Fibroblast of pulmonary artery (primary cell): ENCODE data around the gene GTF3C5.
"Not testable (repeated sequence)": the region's sequence is repeated elsewhere in the genome, so short reads cannot be mapped to it uniquely, and the experiment has no call there.

Experiments
- DNase-seq: peaks from one replicate; pipeline ENCODE4 v3.0.0-alpha.2; 2010; ENCODE audit warnings: low read depth
- H3K4me3 ChIP-seq: replicated peaks from 2 replicates; pipeline ENCODE4 v1.5.1; 2011; ENCODE audit warnings: low read depth, mild to moderate bottlenecking, control low read depth, low read length, moderate library complexity
- CTCF ChIP-seq: IDR thresholded peaks from 2 replicates; pipeline ENCODE4 v1.5.1; 2011; ENCODE audit warnings: mild to moderate bottlenecking, control low read depth, low read length, inconsistent platforms; ENCODE audit errors: missing control alignments

GTF3C5 gene

GRCh38 chr9:132991351-132992300 lies 39.2 kb upstream of the GTF3C5 start:
- H3K4me3 ChIP-seq = no peak overlapping the region
- no peak for DNase-seq
- TF ChIP-seq CTCF = no peak

- no peak for TF ChIP-seq CTCF
- no peak for DNase-seq
- no peak overlapping the region for H3K4me3 ChIP-seq
These were observed 37.3 kb upstream of the GTF3C5 start for GRCh38 chr9:132993511-132993939.

- TF ChIP-seq CTCF = no peak
- DNase-seq = peak; percentile 58
- no peak overlapping the region for H3K4me3 ChIP-seq
These were observed 36.2 kb upstream of the GTF3C5 start for GRCh38 chr9:132994410-132995120.

- H3K4me3 ChIP-seq = no peak overlapping the region
- no peak for DNase-seq
- no peak for TF ChIP-seq CTCF
These were observed 35.7 kb upstream of the GTF3C5 start for GRCh38 chr9:132995121-132995420.

GRCh38 chr9:132995879-132996278 lies 34.9 kb upstream of the GTF3C5 start:
- H3K4me3 ChIP-seq = no peak overlapping the region
- TF ChIP-seq CTCF = no peak
- no peak for DNase-seq

- TF ChIP-seq CTCF = no peak
- no peak for DNase-seq
- no peak overlapping the region for H3K4me3 ChIP-seq
These were observed 34.3 kb upstream of the GTF3C5 start for GRCh38 chr9:132996526-132996925.

- peak; percentile 22 for DNase-seq
- H3K4me3 ChIP-seq = no peak overlapping the region
These were observed 33.2 kb upstream of the GTF3C5 start for GRCh38 chr9:132997591-132997990.

GRCh38 chr9:132998221-132998620 lies 32.6 kb upstream of the GTF3C5 start:
- not testable (repeated sequence) for DNase-seq, H3K4me3 ChIP-seq

More at GRCh38 chr9:132997591-132997990, 33.2 kb upstream of the GTF3C5 start:
- TF ChIP-seq CTCF = no peak
